Measurements from ENCODE around the gene RNF220. TPM values are rescaled to one million over a fixed set of nuclear protein-coding genes. Genes with fewer than 3 reads are reported as not detected.
"Not testable (repeated sequence)": the region's sequence is repeated elsewhere in the genome, so short reads cannot be mapped to it uniquely, and the experiment has no call there.

Gene RNF220
- total RNA-seq, 1 experiment from 2014 or later, result 68.7 TPM

DNA sequence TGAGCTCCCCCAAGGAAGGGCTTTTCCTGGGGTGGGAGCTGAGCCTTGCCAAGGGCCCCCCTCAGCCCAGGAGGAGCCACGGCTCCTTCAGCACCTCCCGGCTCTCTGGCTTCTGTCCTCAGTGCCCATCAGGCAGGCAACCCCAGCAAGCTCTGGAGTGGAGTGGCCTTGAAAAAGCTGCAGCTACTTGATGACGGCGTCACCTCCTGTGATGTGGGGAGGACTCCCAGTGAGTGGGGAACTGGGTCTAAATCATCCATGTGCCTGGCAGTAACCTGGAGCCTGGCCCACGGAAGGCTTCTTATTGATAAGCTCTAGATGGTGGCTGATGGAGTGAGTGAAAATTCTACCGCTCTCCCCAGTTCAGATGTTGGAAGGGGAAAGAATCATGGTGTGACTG, 154.9 kb downstream of the RNF220 start:
- BruUV-seq (replicated peaks), result no TSS peak
- Mint-ChIP-seq H3K27ac (ENCODE audit: unreplicated experiment) (no peak overlapping the region), H3K9me3 (ENCODE audit: low read depth, unreplicated experiment) (no peaks in the 10 kb centered on the region), H3K4me3 (ENCODE audit: low read depth, unreplicated experiment) (no peak overlapping the region), H3K27me3 (ENCODE audit: unreplicated experiment) (peaks cover 54% of the 10 kb centered on the region), H3K4me1 (ENCODE audit: low read depth, unreplicated experiment) (peaks cover 7% of the 10 kb centered on the region), H3K36me3 (ENCODE audit: insufficient read depth, unreplicated experiment) (no peaks in the 10 kb centered on the region)
- intact Hi-C loops (cut with micrococcal nuclease; ENCODE audit: unreplicated experiment), result no loop called here
- CTCF ChIA-PET, result interaction anchor here (0.8 kb wide), 1 partner anchor 564 kb away, joined by 3 read pairs; no protein-coding TSS in a partner anchor
- TF ChIP-seq, protein P1, sequence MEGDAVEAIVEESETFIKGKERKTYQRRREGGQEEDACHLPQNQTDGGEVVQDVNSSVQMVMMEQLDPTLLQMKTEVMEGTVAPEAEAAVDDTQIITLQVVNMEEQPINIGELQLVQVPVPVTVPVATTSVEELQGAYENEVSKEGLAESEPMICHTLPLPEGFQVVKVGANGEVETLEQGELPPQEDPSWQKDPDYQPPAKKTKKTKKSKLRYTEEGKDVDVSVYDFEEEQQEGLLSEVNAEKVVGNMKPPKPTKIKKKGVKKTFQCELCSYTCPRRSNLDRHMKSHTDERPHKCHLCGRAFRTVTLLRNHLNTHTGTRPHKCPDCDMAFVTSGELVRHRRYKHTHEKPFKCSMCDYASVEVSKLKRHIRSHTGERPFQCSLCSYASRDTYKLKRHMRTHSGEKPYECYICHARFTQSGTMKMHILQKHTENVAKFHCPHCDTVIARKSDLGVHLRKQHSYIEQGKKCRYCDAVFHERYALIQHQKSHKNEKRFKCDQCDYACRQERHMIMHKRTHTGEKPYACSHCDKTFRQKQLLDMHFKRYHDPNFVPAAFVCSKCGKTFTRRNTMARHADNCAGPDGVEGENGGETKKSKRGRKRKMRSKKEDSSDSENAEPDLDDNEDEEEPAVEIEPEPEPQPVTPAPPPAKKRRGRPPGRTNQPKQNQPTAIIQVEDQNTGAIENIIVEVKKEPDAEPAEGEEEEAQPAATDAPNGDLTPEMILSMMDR (IDR thresholded peaks at IDR 0.05; ENCODE audit: unreplicated experiment), result no peak
- DNase-seq, result no peak

DNA sequence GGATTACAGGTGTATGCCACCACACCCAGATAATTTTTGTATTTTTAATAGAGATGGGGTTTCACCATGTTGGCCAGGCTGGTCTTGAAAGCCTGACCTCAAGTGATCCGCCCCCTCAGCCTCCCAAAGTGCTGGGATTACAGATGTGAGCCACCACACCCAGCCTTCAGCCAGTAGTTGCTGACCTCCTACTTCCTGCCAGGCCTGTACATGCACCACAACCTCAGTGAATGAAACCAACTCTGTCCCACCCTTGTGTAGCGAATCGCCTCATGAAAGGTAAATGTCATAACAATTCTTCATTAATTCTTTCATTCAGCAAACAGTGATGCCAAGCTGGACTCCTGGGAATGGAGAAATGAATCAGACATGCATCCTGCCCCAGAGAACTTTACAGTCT, 155.6 kb downstream of the RNF220 start:
- H3K27ac Mint-ChIP-seq (ENCODE audit: unreplicated experiment); intact Hi-C loops (cut with micrococcal nuclease; ENCODE audit: unreplicated experiment); CTCF ChIA-PET; DNase-seq; H3K4me3 Mint-ChIP-seq (ENCODE audit: low read depth, unreplicated experiment); H3K4me1 Mint-ChIP-seq (ENCODE audit: low read depth, unreplicated experiment); H3K36me3 Mint-ChIP-seq (ENCODE audit: insufficient read depth, unreplicated experiment); H3K9me3 Mint-ChIP-seq (ENCODE audit: low read depth, unreplicated experiment); BruUV-seq (replicated peaks): not testable (repeated sequence)
- H3K27me3 Mint-ChIP-seq (ENCODE audit: unreplicated experiment), result peaks cover 46% of the 10 kb centered on the region

DNA sequence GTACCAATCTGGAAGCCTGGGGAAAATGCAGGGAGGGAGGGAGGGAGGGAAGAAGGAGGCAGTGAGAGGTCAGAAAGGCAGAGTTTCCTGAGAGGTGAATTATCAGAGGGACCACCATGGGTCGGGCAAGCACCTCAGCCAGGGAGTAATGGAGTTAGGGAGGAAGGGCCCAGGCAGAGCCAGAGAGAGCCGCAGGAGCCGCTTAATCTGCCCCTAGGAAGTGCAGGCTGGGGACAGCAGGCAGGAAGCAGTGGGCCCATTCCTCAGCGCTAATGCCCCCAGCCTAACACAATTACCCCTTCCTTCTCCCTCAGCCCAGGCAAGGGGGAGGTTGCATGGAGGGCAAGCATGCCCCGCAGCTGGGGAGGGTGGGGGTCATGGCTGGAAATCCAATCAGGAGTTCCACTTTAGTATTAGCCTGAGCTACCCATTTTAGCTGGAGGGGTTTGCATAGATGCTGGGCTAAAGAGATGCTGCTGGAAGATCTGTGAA, 160.2 kb downstream of the RNF220 start:
- DNase-seq, result no peak
- Mint-ChIP-seq H3K9me3 (ENCODE audit: low read depth, unreplicated experiment) (no peaks in the 10 kb centered on the region), H3K27ac (ENCODE audit: unreplicated experiment) (no peak overlapping the region), H3K36me3 (ENCODE audit: insufficient read depth, unreplicated experiment) (no peaks in the 10 kb centered on the region), H3K27me3 (ENCODE audit: unreplicated experiment) (no peaks in the 10 kb centered on the region), H3K4me1 (ENCODE audit: low read depth, unreplicated experiment) (peaks cover 8% of the 10 kb centered on the region), H3K4me3 (ENCODE audit: low read depth, unreplicated experiment) (no peak overlapping the region)
- TF ChIP-seq, protein P1 (IDR thresholded peaks at IDR 0.05; ENCODE audit: unreplicated experiment), result no peak
- CTCF ChIA-PET, result no interaction called here
- no TSS peak for BruUV-seq (replicated peaks)
- intact Hi-C loops (cut with micrococcal nuclease; ENCODE audit: unreplicated experiment), result no loop called here

DNA sequence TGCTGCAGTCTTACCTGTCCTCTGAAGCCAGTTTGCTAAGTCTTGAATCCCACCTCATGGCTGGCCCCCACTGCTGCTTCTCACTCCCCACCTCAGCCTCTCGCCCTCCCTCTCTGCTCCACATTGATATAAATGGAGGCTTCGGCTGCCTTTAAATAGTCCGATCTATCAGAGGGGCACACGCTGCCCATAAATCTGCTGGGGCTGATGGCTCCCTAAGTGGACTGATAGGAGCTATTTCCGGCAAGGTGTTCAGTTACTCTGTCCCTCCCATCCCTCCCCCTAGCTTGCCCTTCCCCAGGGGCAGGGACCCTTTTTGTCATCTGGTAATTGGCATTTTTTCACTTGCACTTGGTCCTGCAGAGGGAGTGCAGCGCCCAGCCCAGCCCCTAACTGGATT, 160.8 kb downstream of the RNF220 start:
- BruUV-seq (replicated peaks), result no TSS peak
- no peak for DNase-seq
- Mint-ChIP-seq H3K9me3 (ENCODE audit: low read depth, unreplicated experiment) (no peaks in the 10 kb centered on the region), H3K27me3 (ENCODE audit: unreplicated experiment) (no peaks in the 10 kb centered on the region), H3K36me3 (ENCODE audit: insufficient read depth, unreplicated experiment) (no peaks in the 10 kb centered on the region), H3K27ac (ENCODE audit: unreplicated experiment) (no peak overlapping the region), H3K4me3 (ENCODE audit: low read depth, unreplicated experiment) (no peak overlapping the region), H3K4me1 (ENCODE audit: low read depth, unreplicated experiment) (peaks cover 8% of the 10 kb centered on the region)
- intact Hi-C loops (cut with micrococcal nuclease; ENCODE audit: unreplicated experiment), result no loop called here
- TF ChIP-seq, protein P1 (IDR thresholded peaks at IDR 0.05; ENCODE audit: unreplicated experiment), result no peak
- CTCF ChIA-PET, result no interaction called here

DNA sequence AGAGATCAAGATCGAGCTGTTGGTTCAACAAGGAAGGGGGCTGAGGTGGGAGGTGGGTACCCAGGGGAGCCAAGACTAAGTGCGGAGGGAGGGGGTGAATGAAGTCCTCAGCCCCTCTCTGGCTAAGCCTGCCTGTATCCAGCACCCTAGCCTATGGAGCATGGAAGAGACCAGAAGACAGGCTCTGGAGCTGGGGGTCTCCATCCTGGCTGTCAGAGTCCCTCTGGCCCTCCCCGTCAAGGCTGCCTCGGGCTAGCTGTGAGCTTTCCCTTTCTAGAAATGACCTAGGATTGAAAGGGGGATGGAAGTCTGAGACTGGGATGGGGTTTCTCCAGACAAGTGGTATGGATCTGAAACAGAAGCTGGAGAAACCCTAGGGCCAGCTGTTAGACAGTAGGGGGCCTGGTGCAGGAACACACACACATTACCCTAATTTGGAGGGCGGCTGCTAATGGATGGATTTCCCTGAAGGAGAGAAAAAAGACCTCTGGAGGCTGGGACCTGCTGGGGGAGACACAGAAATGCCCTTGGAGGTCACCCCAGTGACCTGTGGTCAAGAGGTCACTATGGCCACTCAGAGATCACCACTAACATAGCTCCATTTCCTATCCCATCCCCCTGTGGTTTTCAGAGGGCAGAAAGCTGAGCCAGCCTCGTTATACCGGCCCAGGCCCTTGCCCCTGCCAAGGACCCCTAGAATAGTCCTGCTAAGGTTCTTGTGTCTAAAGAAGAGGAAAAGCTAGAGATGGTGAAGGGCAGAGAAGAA, 161.4 kb downstream of the RNF220 start:
- Mint-ChIP-seq H3K4me3 (ENCODE audit: low read depth, unreplicated experiment) (no peak overlapping the region), H3K9me3 (ENCODE audit: low read depth, unreplicated experiment) (no peaks in the 10 kb centered on the region), H3K27me3 (ENCODE audit: unreplicated experiment) (no peaks in the 10 kb centered on the region), H3K36me3 (ENCODE audit: insufficient read depth, unreplicated experiment) (no peaks in the 10 kb centered on the region), H3K27ac (ENCODE audit: unreplicated experiment) (no peak overlapping the region), H3K4me1 (ENCODE audit: low read depth, unreplicated experiment) (peaks cover 8% of the 10 kb centered on the region)
- no TSS peak for BruUV-seq (replicated peaks)
- no peak for DNase-seq
- CTCF ChIA-PET, result no interaction called here
- intact Hi-C loops (cut with micrococcal nuclease; ENCODE audit: unreplicated experiment), result no loop called here
- TF ChIP-seq, protein P1 (IDR thresholded peaks at IDR 0.05; ENCODE audit: unreplicated experiment), result no peak
